HCT116 (cell line): ENCODE data around the gene TSPAN10. TPM values are rescaled to one million over a fixed set of nuclear protein-coding genes. Genes with fewer than 3 reads are reported as not detected.

Experiments used
- ATAC-seq: fragments of 200-7000 bp; cut with Tn5 transposase; 2 replicates; pipeline ENCODE4 v1.9.1; 2020; ENCODE audit warnings: mild to moderate bottlenecking, moderate library complexity
- BruUV-seq: library from RNA; stranded (reverse); fragments of 400-500 nt; replicated peaks from 2 replicates; lab custom pipeline; 2021; lab: Mats Ljungman, UMichigan
- CTCF ChIA-PET: fragments of 300-600 bp; sonication (Branson Sonifier 250); formaldehyde crosslinking; loops from one replicate; lab custom pipeline; 2021; ENCODE audit warnings: antibody characterized with exemption; lab: Charles Lee
- POLR2A ChIA-PET: fragments of 300-600, 350-600 bp; sonication (Branson Sonifier 250); formaldehyde crosslinking; loops from one replicate; lab custom pipeline; 2021; ENCODE audit warnings: antibody characterized with exemption; lab: Charles Lee
- RAD21 ChIA-PET, 2 experiments: fragments of 300-600 bp; sonication (Branson Sonifier 250); formaldehyde crosslinking; loops; one replicate each; lab custom pipeline; 2023; ENCODE audit warnings: low total read pairs in 2 of 2; ENCODE audit not compliant: uncharacterized antibody in 2 of 2, unreplicated experiment in 2 of 2, low non-redundant PET in 1 of 2; lab: Charles Lee
- DNase-seq: peaks from one replicate; pipeline ENCODE4 v3.0.0-alpha.2; 2010; ENCODE audit warnings: low read depth, low spot score
- H2AFZ ChIP-seq: fragments of 200-600 bp; shearing (Covaris generic), sonication (generic); 2 replicates; pipeline ENCODE4 v1.6.1; 2017; ENCODE audit warnings: low read depth, mixed run types, mixed read lengths, antibody characterized with exemption, low read length; ENCODE audit not compliant: poor library complexity, severe bottlenecking
- H3K27ac ChIP-seq: 2 replicates; pipeline ENCODE4 v1.5.1; 2012; ENCODE audit warnings: low read depth, low read length
- H3K27me3 ChIP-seq: fragments of 200-600 bp; sonication (generic); 2 replicates; pipeline ENCODE4 v1.6.1; 2016; ENCODE audit warnings: mixed run types, low read length, mixed read lengths; ENCODE audit not compliant: insufficient read depth
- H3K36me3 ChIP-seq, 2 experiments: fragments of 200-500 bp in 1 of 2; fragments of 200-600 bp in 1 of 2; sonication (Bioruptor generic) in 1 of 2; sonication (generic) in 1 of 2; 2 replicates each; pipeline versions ENCODE4 v1.5.1 to v1.6.1; 2014 to 2016; ENCODE audit warnings: low read length in 2 of 2, inconsistent platforms in 1 of 2, mixed read lengths in 1 of 2, mixed run types in 1 of 2; ENCODE audit not compliant: insufficient read depth in 2 of 2, control insufficient read depth in 1 of 2
- H3K4me1 ChIP-seq, 2 experiments: fragments of 200-600 bp in 1 of 2; sonication (generic) in 1 of 2; 2 replicates each; pipeline versions ENCODE4 v1.5.1 to v1.6.1; 2012 to 2017; ENCODE audit warnings: low read length in 2 of 2, inconsistent platforms in 1 of 2, mild to moderate bottlenecking in 1 of 2, mixed read lengths in 1 of 2, mixed run types in 1 of 2, moderate library complexity in 1 of 2; ENCODE audit not compliant: insufficient read depth in 2 of 2, control insufficient read depth in 1 of 2
- H3K4me2 ChIP-seq: fragments of 200-600 bp; sonication (generic); 2 replicates; pipeline ENCODE4 v1.6.1; 2017; ENCODE audit warnings: mixed run types, low read length, mixed read lengths
- H3K4me3 ChIP-seq, 2 experiments: fragments of 200-600 bp in 1 of 2; sonication (generic) in 1 of 2; replicated peaks in 1 of 2; 2 replicates each; pipeline ENCODE4 v1.5.1; 2011 to 2016; ENCODE audit warnings: low read length in 2 of 2, control low read depth in 1 of 2, low read depth in 1 of 2, mild to moderate bottlenecking in 1 of 2, mixed read lengths in 1 of 2, mixed run types in 1 of 2
- H3K79me2 ChIP-seq: fragments of 200-600 bp; sonication (generic); 2 replicates; pipeline ENCODE4 v1.6.1; 2017; ENCODE audit warnings: mild to moderate bottlenecking, mixed run types, low read length, moderate library complexity, mixed read lengths; ENCODE audit not compliant: insufficient read depth
- H3K9ac ChIP-seq: fragments of 200-600 bp; sonication (generic); 2 replicates; pipeline ENCODE4 v1.6.1; 2016; ENCODE audit warnings: low read length, mixed read lengths
- H3K9me2 ChIP-seq: fragments of 200-600 bp; sonication (generic), shearing (Covaris generic); 2 replicates; pipeline ENCODE4 v1.6.1; 2017; ENCODE audit warnings: mixed run types, mild to moderate bottlenecking, moderate library complexity; ENCODE audit not compliant: insufficient read depth
- H3K9me3 ChIP-seq, 2 experiments: fragments of 200-500 bp in 1 of 2; fragments of 200-600 bp in 1 of 2; sonication (Bioruptor generic) in 1 of 2; sonication (generic) in 1 of 2; 2 replicates each; pipeline ENCODE4 v1.6.1; 2014 to 2017; ENCODE audit warnings: low read length in 2 of 2, mixed read lengths in 2 of 2, inconsistent platforms in 1 of 2, low read depth in 1 of 2, mild to moderate bottlenecking in 1 of 2, mixed run types in 1 of 2, moderate library complexity in 1 of 2; ENCODE audit not compliant: control insufficient read depth in 1 of 2, insufficient read depth in 1 of 2
- H4K20me1 ChIP-seq: fragments of 200-600 bp; sonication (generic), shearing (Covaris generic); 2 replicates; pipeline ENCODE4 v1.6.1; 2017; ENCODE audit warnings: mixed run types, mild to moderate bottlenecking, moderate library complexity; ENCODE audit not compliant: insufficient read depth
- ATF3 ChIP-seq: IDR thresholded peaks from 2 replicates; pipeline ENCODE4 v1.6.1; 2012
- CBX3 ChIP-seq: IDR thresholded peaks from 2 replicates; pipeline ENCODE4 v1.6.1; 2012; ENCODE audit warnings: low read depth
- EGR1 ChIP-seq: IDR thresholded peaks from 2 replicates; pipeline ENCODE4 v1.6.1; 2012; ENCODE audit warnings: low read depth
- ELF1 ChIP-seq: IDR thresholded peaks from 2 replicates; pipeline ENCODE4 v1.6.1; 2012; ENCODE audit warnings: low read depth, borderline replicate concordance
- EZH2 ChIP-seq: fragments of 200-600 bp; sonication (generic); IDR thresholded peaks from 2 replicates; pipeline ENCODE4 v1.6.1; 2017; ENCODE audit warnings: antibody characterized with exemption, mixed run types
- EZH2phosphoT487 ChIP-seq: fragments of 200-600 bp; IDR thresholded peaks from 2 replicates; pipeline ENCODE4 v1.6.1; 2018; ENCODE audit warnings: antibody characterized with exemption, borderline replicate concordance
- FOSL1 ChIP-seq: IDR thresholded peaks from 2 replicates; pipeline ENCODE4 v1.6.1; 2012; ENCODE audit warnings: low read depth
- JUND ChIP-seq: IDR thresholded peaks from 2 replicates; pipeline ENCODE4 v1.6.1; 2012
- MAX ChIP-seq: IDR thresholded peaks from 2 replicates; pipeline ENCODE4 v1.6.1; 2012
- POLR2A ChIP-seq: IDR thresholded peaks from 2 replicates; pipeline ENCODE4 v1.7.0; 2011; ENCODE audit warnings: borderline replicate concordance; ENCODE audit not compliant: insufficient read depth, insufficient read length; ENCODE audit errors: extremely low read depth
- REST ChIP-seq: IDR thresholded peaks from 2 replicates; pipeline ENCODE4 v1.6.1; 2012; ENCODE audit warnings: low read depth
- SP1 ChIP-seq: IDR thresholded peaks from 2 replicates; pipeline ENCODE4 v1.6.1; 2012; ENCODE audit warnings: low read depth
- SRF ChIP-seq: IDR thresholded peaks from 2 replicates; pipeline ENCODE4 v1.6.1; 2012; ENCODE audit warnings: low read depth
- YY1 ChIP-seq: IDR thresholded peaks from 2 replicates; pipeline ENCODE4 v1.6.1; 2011; ENCODE audit warnings: low read length, low read depth, moderate library complexity, mild to moderate bottlenecking; ENCODE audit not compliant: insufficient replicate concordance; ENCODE audit errors: extremely low read depth
- ZFX ChIP-seq: fragments of 450-650 bp; IDR thresholded peaks from 2 replicates; pipeline ENCODE4 v1.6.1; 2017
- intact Hi-C: fragments of 100-400 bp; cut with micrococcal nuclease; formaldehyde crosslinking; loops from 2 replicates; pipeline ENCODE4 v1.10.0; 2022
- total RNA-seq: library from RNA; stranded (reverse); gene quantifications from one replicate; pipeline ENCODE4 v1.2.1, GENCODE V29; 2021; ENCODE audit not compliant: unreplicated experiment

Gene TSPAN10
- total RNA-seq, 1 experiment from 2014 or later = 2.3 TPM

- Histone ChIP-seq H3K9ac (no peak overlapping the region), H3K4me1 (no peaks in the 10 kb centered on the region)
- intact Hi-C loops = loop anchor here (5.0 kb wide), 2 partner anchors 37 to 52 kb away; partner anchors contain the start of gene FAAP100
Measured at GRCh38 chr17:81603846-81604610, 33.0 kb upstream of the TSPAN10 start.

GRCh38 chr17:81607431-81607830 is 29.6 kb upstream of the TSPAN10 start:
- H3K9ac ChIP-seq = no peak overlapping the region
- H3K4me2 ChIP-seq = no peak overlapping the region
- ATAC-seq (no peak), DNase-seq (no peak)
- H3K9me3 ChIP-seq = no peaks in the 10 kb centered on the region
- ChIA-PET RAD21 (no interaction called here), CTCF (no interaction called here), POLR2A (interaction anchor here (0.7 kb wide), 1 partner anchor 46 kb away, joined by 4 read pairs; no protein-coding TSS in a partner anchor)
- BruUV-seq = no TSS peak
- no peaks in the 10 kb centered on the region for H3K9me2 ChIP-seq
- H3K27ac ChIP-seq = no peak overlapping the region
- no peak overlapping the region for H3K4me3 ChIP-seq
- intact Hi-C loops = no loop called here
- H4K20me1 ChIP-seq = no peaks in the 10 kb centered on the region; the same call in 1 of the 2 replicates
- no peak overlapping the region for H2AFZ ChIP-seq
- peaks cover 47 to 59% of the 10 kb centered on the region in 2 experiments for H3K36me3 ChIP-seq
- H3K27me3 ChIP-seq = no peaks in the 10 kb centered on the region
- peaks cover 73% of the 10 kb centered on the region for H3K79me2 ChIP-seq
- no peaks in the 10 kb centered on the region for H3K4me1 ChIP-seq
- no peak for TF ChIP-seq FOSL1
- no peak for TF ChIP-seq REST
- no peak for TF ChIP-seq JUND
- no peak for TF ChIP-seq YY1
- TF ChIP-seq MAX = no peak
- TF ChIP-seq ELF1 = no peak
- TF ChIP-seq POLR2A = no peak
- TF ChIP-seq ZFX = no peak
- TF ChIP-seq SP1 = no peak
- TF ChIP-seq, all 23 proteins: peak for 0

More at GRCh38 chr17:81603846-81604610, 33.0 kb upstream of the TSPAN10 start:
- POLR2A ChIA-PET = no interaction called here
- Histone ChIP-seq H3K79me2 (peaks cover 74% of the 10 kb centered on the region), H3K27me3 (no peaks in the 10 kb centered on the region), H4K20me1 (0 out of 2 replicates have a peak, but pooled peaks cover 4% of the 10 kb centered on the region), H3K9me2 (no peaks in the 10 kb centered on the region), H3K4me2 (no peak overlapping the region), H3K9me3 (no peaks in the 10 kb centered on the region)
- BruUV-seq = no TSS peak
- no peak for TF ChIP-seq EGR1
- no peak for TF ChIP-seq EZH2
- TF ChIP-seq CBX3 = no peak
- no peak for TF ChIP-seq EZH2phosphoT487
- no peak for TF ChIP-seq ZFX
- no peak for TF ChIP-seq SP1
- TF ChIP-seq JUND = no peak
- TF ChIP-seq SRF = no peak
- TF ChIP-seq ATF3 = no peak
- no peak for TF ChIP-seq MAX
- no peak for TF ChIP-seq POLR2A
- TF ChIP-seq, all 23 proteins: peak for 0
- CTCF ChIA-PET = no interaction called here
- RAD21 ChIA-PET = no interaction called here
- H3K27ac ChIP-seq = no peak overlapping the region
- no peak for DNase-seq
- no peak for ATAC-seq
- no peak overlapping the region for H2AFZ ChIP-seq
- peaks cover 55 to 62% of the 10 kb centered on the region in 2 experiments for H3K36me3 ChIP-seq
- no peak overlapping the region for H3K4me3 ChIP-seq
